Peyer's patch (tissue), 4 donors: ENCODE data around the gene TRABD. TPM values are rescaled to one million over a fixed set of nuclear protein-coding genes. Genes with fewer than 3 reads are reported as not detected.

Experiments used
- DNase-seq, 3 donors: peaks; one replicate each; pipeline ENCODE4 v3.0.0-alpha.2; 2017 to 2019
- H3K27ac ChIP-seq, 4 donors: fragments of 200-600 bp; sonication (generic); one replicate each; pipeline ENCODE4 v1.5.1; 2016 to 2019
- H3K27me3 ChIP-seq, 2 donors: fragments of 200-600 bp; sonication (generic); one replicate each; pipeline ENCODE4 v1.5.1; 2019
- H3K36me3 ChIP-seq, 3 donors: fragments of 200-600 bp; sonication (generic); one replicate each; pipeline ENCODE4 v1.5.1; 2016 to 2019
- H3K4me1 ChIP-seq, 4 donors: fragments of 200-600 bp; sonication (generic); one replicate each; pipeline ENCODE4 v1.5.1; 2016 to 2019
- H3K4me3 ChIP-seq, 4 donors: fragments of 200-600 bp; sonication (generic); 1 replicate in 3 of 4; 2 replicates in 1 of 4; pipeline ENCODE4 v1.5.1; 2016 to 2019; ENCODE audit warnings: mild to moderate bottlenecking in 1 of 4
- H3K9me3 ChIP-seq, 4 donors: fragments of 200-600 bp; sonication (generic); one replicate each; pipeline ENCODE4 v1.5.1; 2016 to 2019; ENCODE audit warnings: mild to moderate bottlenecking in 1 of 4
- CTCF ChIP-seq, 6 experiments: fragments of 450-650 bp in 4 of 6; fragments of 200-600 bp in 2 of 6; sonication (generic) in 1 of 6; IDR thresholded peaks; one replicate each; pipeline ENCODE4 v1.5.1; 2017 to 2019; ENCODE audit warnings: antibody characterized with exemption in 6 of 6, mild to moderate bottlenecking in 3 of 6, moderate library complexity in 1 of 6
- POLR2A ChIP-seq, 2 donors: fragments of 450-650 bp; IDR thresholded peaks; one replicate each; pipeline ENCODE4 v1.5.1; 2017; ENCODE audit warnings: antibody characterized with exemption in 2 of 2, mild to moderate bottlenecking in 2 of 2, moderate library complexity in 2 of 2
- total RNA-seq, 4 donors: library from RNA; depleted of rRNA; stranded (reverse); fragments of >200 nt; gene quantifications; one replicate each; pipeline ENCODE4 v1.1.0, GENCODE V29; 2016

The TRABD gene
- total RNA-seq, 4 donors from 2014 or later, result 44.0 to 111 (median 86.3) TPM

GRCh38 chr22:50219800-50220602 is 34.3 kb downstream of the TRABD start:
- no peak for TF ChIP-seq POLR2A (IDR thresholded peaks at IDR 0.05)
- no peak for TF ChIP-seq CTCF (IDR thresholded peaks at IDR 0.05)
- peaks cover 0 to 91% (median 0%) of the 10 kb centered on the region in 3 donors for H3K36me3 ChIP-seq
- no peak overlapping the region for H3K4me3 ChIP-seq
- H3K27ac ChIP-seq, result no peak overlapping the region
- H3K27me3 ChIP-seq, result no peaks in the 10 kb centered on the region
- no peaks in the 10 kb centered on the region for H3K9me3 ChIP-seq
- no peak for DNase-seq
- H3K4me1 ChIP-seq, result peaks cover 0 to 6% (median 0%) of the 10 kb centered on the region in 4 donors

GRCh38 chr22:50220603-50221409 is 35.1 kb downstream of the TRABD start:
- H3K9me3 ChIP-seq, result no peaks in the 10 kb centered on the region
- H3K27ac ChIP-seq, result no peak overlapping the region
- no peak for DNase-seq
- TF ChIP-seq POLR2A (IDR thresholded peaks at IDR 0.05), result no peak
- no peak for TF ChIP-seq CTCF (IDR thresholded peaks at IDR 0.05)
- H3K27me3 ChIP-seq, result no peaks in the 10 kb centered on the region
- H3K36me3 ChIP-seq, result peaks cover 0 to 91% (median 0%) of the 10 kb centered on the region in 3 donors
- H3K4me1 ChIP-seq, result peaks cover 0 to 6% (median 0%) of the 10 kb centered on the region in 4 donors
- H3K4me3 ChIP-seq, result no peak overlapping the region

GRCh38 chr22:50221410-50222300 is 35.9 kb downstream of the TRABD start:
- no peak for DNase-seq
- H3K27ac ChIP-seq, result no peak overlapping the region
- TF ChIP-seq CTCF (IDR thresholded peaks at IDR 0.05) (no peak), POLR2A (IDR thresholded peaks at IDR 0.05) (no peak)
- H3K27me3 ChIP-seq, result no peaks in the 10 kb centered on the region
- H3K4me1 ChIP-seq, result peaks cover 0 to 6% (median 0%) of the 10 kb centered on the region in 4 donors
- H3K9me3 ChIP-seq, result no peaks in the 10 kb centered on the region
- H3K36me3 ChIP-seq, result peaks cover 0 to 91% (median 0%) of the 10 kb centered on the region in 3 donors
- no peak overlapping the region for H3K4me3 ChIP-seq

GRCh38 chr22:50222508-50222907 is 36.8 kb downstream of the TRABD start:
- no peak for TF ChIP-seq CTCF (IDR thresholded peaks at IDR 0.05)
- TF ChIP-seq POLR2A (IDR thresholded peaks at IDR 0.05), result no peak
- Histone ChIP-seq H3K4me3 (no peak overlapping the region), H3K4me1 (peaks cover 0 to 6% (median 0%) of the 10 kb centered on the region in 4 donors), H3K9me3 (no peaks in the 10 kb centered on the region), H3K27ac (no peak overlapping the region), H3K27me3 (no peaks in the 10 kb centered on the region), H3K36me3 (peaks cover 0 to 89% (median 0%) of the 10 kb centered on the region in 3 donors)
- DNase-seq, result no peak

- peaks cover 0 to 88% (median 0%) of the 10 kb centered on the region in 3 donors for H3K36me3 ChIP-seq
- H3K4me3 ChIP-seq, result no peak overlapping the region
- TF ChIP-seq CTCF (IDR thresholded peaks at IDR 0.05) (no peak), POLR2A (IDR thresholded peaks at IDR 0.05) (no peak)
- DNase-seq, result no peak
- H3K27me3 ChIP-seq, result no peaks in the 10 kb centered on the region
- H3K27ac ChIP-seq, result no peak overlapping the region
- no peaks in the 10 kb centered on the region for H3K9me3 ChIP-seq
- H3K4me1 ChIP-seq, result peaks cover 0 to 6% (median 0%) of the 10 kb centered on the region in 4 donors
Observed at GRCh38 chr22:50224071-50224470, 38.4 kb downstream of the TRABD start.
